ENCODE data around the gene DUSP3. TPM values are rescaled to one million over a fixed set of nuclear protein-coding genes. Genes with fewer than 3 reads are reported as not detected.

Gene DUSP3
- total RNA-seq, 1 donor from 2014 or later, result 51.6 TPM

DNA sequence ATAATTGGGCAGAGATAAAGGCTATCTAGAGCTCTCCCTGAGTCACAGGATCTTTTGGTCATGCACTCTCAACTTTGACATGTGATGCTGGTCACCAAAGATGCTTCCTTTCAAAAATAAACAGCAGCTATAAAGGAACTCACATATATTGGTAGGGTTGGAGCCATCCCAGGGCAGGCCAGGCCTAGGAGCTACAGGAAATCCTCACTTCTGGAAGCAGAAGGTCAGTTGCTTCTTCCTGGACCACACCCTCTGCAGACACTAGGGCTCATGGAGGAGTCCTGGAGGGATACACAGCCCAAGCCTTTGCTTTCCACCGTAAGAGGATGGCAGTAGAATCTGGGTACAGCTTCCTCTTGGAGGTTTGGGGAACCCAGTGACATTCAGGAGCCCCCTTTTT is 44.8 kb downstream of the DUSP3 start:
- no peak for DNase-seq (ENCODE audit: low read depth, low spot score)

DNA sequence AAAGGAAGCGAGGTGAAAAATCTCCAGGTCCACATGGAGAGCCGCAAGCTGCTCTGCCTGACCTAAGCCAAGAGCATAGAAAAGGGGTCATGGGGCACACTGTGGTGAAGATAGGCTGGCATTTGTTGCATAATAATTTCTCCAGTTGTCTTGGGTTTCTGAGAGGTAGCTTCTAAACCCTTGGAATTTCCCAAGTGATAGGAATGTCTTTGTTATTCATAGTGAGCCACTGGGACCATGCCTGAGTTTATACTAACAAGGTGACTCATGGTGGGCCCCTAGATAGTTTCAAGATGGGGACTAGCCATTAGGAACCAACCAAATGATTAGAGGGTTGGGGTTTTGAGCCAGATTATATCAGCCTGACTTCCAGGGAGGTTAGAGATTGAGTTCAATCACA is 45.8 kb downstream of the DUSP3 start:
- DNase-seq (ENCODE audit: low read depth, low spot score), result no peak

DNA sequence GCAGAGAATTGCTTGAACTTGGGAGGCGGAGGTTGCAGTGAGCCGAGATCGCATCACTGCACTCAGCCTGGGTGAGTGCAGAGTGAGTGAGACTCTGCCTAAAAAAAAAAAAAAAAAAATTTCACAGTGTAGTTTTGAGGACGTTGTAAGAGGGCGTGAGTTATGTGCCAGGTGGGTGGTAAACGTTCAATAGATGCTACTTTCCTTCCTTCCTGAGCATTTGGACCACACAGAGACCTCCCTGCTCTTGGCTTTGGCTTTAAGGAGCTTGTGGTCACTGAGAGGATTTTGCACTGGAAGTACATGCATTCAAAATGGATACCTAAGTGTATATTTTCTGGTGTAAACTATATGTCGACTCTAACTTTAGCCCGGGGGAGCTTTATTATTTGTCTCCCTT is 50.7 kb downstream of the DUSP3 start:
- no peak for DNase-seq (ENCODE audit: low read depth, low spot score)

DNA sequence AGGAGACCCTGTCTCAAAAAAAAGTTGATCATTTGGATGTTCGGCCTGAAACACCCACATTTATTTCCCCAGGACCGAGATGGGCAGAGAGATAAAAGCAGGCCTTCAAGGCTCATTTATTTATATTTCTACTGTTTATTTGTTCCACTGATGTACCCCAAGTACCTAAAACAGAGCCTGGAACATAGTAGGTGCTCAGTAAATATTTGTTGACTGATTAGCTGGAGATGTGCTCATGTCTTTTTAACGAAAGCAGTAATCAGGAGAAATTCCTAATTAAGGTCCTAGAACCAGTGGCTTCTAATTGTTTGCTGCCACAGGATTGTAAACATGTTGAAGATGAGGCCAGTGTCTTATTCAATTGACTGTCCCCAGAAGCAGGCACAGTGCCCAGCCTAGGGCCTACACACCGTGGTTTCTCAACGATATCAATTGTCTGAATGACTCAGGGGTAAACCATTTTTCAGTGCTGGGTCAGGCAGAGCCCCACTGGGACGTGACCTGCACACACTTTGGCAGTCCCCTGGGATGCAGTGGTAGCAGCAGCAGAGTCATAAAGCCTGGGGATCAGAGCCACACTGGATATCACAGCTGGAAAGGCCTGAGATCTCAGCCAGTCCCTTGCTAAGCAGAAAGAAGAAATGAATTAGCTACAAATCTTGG is 54.9 kb downstream of the DUSP3 start:
- DNase-seq (ENCODE audit: low read depth, low spot score), result no peak

DNA sequence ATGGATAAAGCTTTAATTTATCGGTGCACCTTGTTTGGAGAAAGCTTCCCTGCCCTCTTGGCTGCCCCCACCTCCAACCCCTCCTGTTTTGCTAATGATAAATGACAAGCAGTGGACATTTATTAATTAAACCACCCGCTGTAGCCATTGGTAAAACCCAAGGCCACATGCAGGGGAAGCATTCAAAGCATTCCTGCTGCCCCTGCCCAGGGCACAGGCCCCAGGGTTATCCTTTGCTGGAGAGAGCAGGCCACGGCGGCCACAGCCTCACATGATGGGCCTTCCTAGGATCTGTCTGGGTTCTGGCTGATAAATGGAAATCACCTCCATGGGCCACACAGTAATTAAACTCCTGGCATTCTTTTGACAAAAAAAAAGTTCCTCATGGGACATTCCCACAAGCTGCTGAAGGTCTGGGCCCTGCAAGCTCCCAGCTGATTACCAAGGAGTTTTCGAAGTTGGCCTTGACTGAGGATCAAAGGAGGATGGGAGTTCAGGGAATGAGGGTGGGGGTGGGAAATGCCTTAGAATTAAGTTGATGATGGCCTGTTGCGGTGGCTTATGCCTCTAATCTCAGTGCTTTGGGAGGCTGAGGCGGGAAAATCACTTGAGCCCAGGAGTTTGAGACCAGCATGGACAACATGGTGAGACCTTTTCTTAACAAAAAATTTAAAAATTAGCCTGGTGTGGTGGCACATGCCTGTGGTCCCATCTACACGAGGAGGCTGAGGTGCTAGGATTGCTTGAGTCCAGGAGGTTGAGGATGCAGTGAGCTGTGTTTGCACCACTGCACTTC is 55.7 kb downstream of the DUSP3 start:
- no peak for DNase-seq (ENCODE audit: low read depth, low spot score)

DNA sequence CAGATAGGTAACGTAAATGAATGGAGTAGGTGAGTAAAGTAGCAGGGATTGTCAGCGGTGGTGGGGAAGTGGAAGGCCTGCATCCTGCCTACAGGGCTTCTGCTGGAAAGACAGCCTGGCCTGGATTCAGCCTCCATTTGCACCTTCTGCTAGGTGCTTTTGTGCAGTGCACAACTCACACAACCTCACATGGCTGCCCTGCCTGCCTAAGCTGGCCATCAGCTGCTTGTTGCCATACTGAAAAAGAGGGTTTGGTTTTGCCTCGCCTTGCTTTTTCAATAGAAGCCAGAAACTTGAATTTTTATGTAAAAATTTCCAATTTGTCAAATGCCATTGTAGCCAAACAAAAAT is 56.5 kb downstream of the DUSP3 start:
- DNase-seq (ENCODE audit: low read depth, low spot score), result no peak

DNA sequence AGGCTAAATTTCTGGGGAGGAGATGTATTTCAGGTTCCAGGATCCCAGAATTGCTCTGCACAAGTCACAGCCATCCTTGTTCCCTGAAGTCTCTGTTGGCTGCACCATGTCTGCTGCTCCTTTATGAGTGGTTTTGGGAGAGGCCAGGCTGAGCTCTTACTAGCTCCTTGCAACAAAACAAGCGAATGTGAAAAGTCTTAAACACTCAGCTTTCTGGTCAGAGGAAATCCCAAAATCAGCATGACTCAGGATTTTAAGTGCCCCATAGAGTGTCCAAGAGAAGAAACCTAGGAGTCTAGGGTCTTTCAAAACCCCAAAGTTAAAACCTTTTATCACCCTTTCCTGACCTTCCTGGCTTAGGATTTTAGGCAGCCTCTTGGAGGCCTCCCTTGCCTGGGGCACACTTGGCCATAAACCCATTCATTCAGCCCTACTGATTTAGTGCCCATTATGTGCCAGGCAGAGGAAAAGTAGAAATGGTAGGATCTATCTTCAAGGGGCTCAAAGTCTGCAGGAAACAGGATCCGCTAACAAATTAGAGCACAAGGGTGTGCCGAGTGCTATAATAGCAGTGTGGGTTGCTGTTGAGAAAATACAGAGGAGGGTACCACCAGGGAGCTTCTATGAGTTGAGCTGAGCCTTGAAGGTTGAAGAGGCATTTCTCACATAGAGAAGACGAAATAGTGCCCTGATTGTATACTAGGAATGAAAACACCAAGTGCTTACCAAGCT is 57.1 kb downstream of the DUSP3 start:
- no peak for DNase-seq (ENCODE audit: low read depth, low spot score)

DNA sequence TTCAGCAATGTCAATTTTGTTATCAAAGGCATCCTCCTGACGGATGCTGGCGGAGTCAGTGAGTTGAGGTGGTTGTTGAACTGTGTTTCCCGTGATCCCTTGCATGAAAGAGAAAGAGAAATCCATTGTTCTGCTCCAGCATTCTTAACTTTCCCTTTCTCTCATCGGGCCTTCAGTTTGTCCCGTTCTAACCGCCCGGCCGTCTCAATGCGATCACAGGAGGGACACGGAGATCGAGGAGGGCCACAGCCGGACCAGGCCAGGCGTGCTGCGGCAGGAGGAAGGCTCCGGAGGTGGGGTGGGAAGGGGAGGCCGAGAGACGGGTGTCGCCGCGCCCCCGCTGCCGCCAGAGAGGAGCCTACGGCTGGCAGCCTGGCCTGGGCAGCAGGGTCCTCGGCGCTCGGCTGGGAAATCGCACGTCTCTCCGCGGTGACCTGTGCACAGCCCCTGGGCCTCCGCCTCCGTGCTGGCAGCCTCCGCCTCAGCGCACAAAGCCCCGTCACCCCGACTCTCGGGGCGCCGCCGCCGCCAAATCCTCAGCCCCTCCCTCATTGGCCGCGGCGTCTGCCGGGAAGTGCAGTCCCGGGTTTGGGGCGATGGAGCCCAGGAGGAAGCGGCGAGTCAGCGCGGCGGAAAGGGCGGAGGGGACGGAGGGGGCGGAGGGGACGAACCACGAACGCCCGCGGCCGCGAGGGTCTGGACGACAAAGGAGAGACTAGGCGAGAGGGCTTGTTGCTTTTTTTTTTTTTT is 58.3 kb downstream of the DUSP3 start:
- DNase-seq (ENCODE audit: low read depth, low spot score), result no peak

DNA sequence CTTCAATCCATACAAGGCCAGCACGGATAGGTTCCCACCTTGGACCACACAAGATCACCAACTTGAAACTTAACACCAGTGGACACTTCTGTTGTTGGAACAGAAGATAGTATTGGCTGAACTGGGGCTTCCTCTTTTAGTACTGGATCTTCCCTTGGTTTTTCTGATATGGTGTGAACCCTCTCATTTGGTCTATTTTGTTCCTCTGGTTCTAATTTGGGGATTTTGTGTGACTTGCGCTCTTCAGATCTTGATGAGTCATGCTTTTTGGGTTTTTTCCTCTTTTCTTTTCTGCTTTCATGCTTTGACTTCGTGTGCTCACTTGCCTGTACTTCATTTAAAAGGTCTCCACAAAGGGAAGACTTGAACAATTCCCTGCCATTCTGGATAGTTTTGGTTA is 59.2 kb downstream of the DUSP3 start:
- DNase-seq (ENCODE audit: low read depth, low spot score), result no peak

DNA sequence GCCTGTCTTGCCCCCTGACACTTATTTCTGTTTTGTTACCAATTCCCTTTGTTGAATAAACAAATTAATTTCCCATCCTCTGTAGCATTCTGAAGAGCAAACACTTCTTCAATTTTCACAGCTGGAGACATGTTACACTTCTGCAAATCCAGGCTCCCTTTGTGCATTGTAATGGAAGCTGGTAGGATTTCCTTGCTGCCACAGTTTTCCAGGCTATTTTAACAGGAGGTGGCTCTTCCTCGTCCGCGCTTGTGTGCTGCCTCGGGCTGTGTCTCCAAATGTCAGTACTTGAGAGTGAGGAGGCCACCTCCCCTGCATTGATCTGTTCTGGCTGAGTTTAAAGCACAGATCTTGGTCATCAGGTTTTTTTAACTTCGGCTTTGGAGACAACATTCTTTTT is 60.2 kb downstream of the DUSP3 start:
- no peak for DNase-seq (ENCODE audit: low read depth, low spot score)

DNA sequence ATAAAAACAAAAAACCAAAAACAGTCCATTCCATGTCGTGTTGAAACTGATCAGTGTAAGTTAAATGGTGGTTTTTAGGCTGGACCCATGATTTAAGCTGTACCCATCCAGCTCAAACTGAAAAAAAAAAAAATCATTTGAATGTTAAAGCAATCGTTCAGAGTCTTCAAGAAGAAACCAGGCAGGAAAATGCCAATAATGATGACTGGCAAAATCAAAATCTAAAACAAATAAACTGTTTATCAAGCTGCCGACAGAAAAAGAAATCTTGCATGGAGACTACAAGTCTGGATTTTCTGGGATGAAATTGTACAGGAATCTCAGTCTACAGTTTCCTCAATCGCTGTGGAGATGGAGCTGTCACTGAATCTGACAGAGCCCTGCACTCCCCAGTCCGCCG is 60.9 kb downstream of the DUSP3 start:
- DNase-seq (ENCODE audit: low read depth, low spot score), result no peak

Other genes starting within 250 kb of the DUSP3 start
- 8.2 and 8.6 TPM in 2 replicates for gene ETV4, start 232.6 kb downstream of the DUSP3 start, total RNA-seq
- not detected in 2 replicates for gene MEOX1, start 117.1 kb downstream of the DUSP3 start, total RNA-seq
- not detected in 2 replicates for gene SOST, start 20.2 kb downstream of the DUSP3 start, total RNA-seq
- gene CFAP97D1, start 1.5 kb upstream of the DUSP3 start, total RNA-seq, result under 0.01 TPM in 1 of 2 replicates, not detected in the other
- 9.8 and 10.2 TPM in 2 replicates for gene MPP3, start 54.2 kb upstream of the DUSP3 start, total RNA-seq
- gene CD300LG, start 68.2 kb upstream of the DUSP3 start, total RNA-seq, result not detected in 2 replicates
- gene MPP2, start 128.6 kb upstream of the DUSP3 start, total RNA-seq, result 0.92 and 1.6 TPM in 2 replicates
- gene PPY, start 163.5 kb upstream of the DUSP3 start, total RNA-seq, result not detected in 2 replicates
- gene PYY, start 175.0 kb upstream of the DUSP3 start, total RNA-seq, result not detected in 2 replicates
- 2.2 and 6.8 TPM in 2 replicates for gene NAGS, start 225.6 kb upstream of the DUSP3 start, total RNA-seq
- gene TMEM101, start 236.0 kb upstream of the DUSP3 start, total RNA-seq, result 79.5 and 101 TPM in 2 replicates

All from pulmonary artery endothelial cell (primary cell).